ENCODE data around the gene U2AF2.

The U2AF2 gene

DNA sequence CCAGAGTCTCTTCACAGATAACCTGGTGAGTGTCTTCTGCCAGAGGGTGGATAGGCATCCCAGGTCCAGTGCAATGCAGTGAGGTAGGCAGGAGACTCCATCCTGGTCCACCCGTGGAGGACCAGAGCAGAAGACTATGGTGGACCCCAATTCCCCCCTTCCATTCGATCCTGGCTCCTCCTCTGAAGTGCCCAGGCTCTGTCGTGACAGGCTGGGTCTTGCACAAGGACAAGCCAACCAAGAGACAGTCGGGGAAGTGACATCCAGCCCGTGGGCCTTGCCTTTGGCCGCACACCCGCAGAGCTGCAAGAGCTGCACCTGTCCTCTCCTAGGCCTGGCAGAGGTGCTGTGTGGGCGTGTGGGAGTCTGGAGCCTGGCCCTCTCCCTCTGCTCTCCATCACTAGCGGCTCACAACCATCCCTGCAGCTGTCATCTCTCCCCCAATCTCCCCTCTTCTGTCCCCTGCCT lies 33.6 kb upstream of the U2AF2 start:
- DNase-seq = no peak

DNA sequence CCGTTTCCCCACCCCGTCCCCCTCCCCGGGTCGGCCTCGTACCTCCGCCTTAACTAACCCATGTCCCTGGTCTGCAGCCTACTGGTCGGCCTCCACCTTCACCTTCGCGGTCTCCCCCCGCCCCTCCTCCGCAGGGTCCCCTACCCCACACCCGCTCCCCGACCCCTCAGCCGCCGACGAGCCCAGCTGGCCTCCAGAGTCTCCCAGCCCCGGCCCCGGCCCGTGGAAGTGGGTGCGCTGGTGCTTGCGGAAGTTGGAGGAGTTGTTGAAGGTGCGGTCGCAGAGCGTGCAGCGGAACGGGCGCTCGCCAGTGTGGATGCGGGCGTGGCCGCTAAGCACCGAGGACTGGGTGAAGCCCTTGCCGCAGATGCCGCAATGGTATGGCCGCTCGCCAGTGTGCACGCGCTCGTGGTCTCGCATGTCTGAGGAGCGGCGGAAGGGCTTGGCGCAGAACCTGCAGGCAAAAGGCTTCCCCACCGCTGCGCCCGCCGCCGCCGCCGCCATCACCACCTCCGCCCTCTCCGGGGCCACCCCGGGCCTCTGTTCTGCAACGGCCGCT lies 33.1 kb upstream of the U2AF2 start:
- DNase-seq = no peak

DNA sequence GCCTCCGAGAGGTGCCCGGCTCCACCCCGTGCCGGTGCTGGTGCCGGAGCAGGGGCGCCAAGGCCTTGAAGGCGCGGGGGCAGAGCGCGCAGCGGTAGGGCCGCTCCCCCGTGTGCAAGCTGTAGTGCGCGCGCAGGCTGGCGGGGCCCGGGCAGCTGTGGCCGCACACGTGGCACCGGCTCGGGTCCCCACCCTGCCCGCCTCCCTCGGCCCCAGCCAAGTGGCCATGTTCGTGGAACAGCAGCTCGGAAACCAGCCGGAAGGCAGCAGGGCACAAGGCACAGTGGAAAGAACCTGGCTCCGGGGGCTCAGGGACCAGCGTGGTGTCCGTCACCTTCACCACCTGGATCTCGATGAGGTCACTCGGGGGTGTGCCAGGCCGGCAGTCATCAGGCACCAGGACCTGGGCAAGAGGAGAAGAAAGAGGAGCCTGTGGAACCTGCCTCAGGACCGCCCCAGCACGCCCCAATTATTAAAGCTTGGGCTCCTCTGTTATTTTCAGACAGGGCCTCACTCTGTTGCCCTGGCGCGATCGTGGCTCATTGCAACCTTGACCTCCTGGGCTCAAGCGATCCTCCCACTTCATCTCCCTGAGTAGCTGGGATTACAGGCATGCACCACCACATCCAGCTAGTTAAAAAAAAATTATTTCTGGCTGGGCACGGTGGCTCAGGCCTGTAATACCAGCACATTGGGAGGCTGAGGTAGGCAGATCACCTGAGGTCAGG lies 32.4 kb upstream of the U2AF2 start:
- no peak for DNase-seq

DNA sequence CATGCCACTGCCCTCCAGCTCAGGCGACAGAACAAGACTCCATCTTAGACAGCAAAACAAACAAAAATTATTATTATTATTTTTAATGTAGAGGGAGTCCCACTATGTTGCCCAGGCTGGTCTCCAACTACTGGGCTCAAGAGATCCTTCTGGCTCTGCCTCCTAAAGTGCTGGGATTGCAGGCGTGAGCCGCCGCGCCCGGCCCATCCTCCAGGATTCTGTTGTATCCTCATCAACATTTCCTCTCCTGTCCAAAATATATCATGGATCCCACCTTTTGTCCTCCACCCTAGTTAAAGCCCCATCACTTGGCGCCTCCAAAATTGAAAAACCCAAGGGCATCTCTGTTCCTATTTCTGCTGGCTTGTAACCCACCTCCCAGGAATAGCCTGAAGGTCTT lies 31.7 kb upstream of the U2AF2 start:
- DNase-seq = no peak

DNA sequence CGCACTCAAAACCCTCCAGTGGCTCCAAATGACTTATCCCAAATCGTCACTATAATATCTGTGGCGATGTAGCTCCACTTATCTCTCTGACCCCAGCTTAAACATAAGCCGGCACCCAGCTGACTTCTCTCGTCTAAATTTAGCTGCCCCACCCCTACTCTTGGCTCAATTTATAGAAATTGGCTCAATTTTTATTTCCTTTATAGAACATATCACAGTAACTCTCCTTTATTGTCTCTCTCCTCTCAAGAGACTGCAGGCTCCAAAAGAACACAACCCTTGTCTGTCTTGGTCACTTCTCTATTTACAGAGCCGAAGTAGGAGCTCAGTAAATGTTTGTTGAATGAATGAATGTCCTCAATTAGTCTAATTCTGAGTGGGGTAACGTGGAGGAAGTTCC lies 31.3 kb upstream of the U2AF2 start:
- no peak for DNase-seq

DNA sequence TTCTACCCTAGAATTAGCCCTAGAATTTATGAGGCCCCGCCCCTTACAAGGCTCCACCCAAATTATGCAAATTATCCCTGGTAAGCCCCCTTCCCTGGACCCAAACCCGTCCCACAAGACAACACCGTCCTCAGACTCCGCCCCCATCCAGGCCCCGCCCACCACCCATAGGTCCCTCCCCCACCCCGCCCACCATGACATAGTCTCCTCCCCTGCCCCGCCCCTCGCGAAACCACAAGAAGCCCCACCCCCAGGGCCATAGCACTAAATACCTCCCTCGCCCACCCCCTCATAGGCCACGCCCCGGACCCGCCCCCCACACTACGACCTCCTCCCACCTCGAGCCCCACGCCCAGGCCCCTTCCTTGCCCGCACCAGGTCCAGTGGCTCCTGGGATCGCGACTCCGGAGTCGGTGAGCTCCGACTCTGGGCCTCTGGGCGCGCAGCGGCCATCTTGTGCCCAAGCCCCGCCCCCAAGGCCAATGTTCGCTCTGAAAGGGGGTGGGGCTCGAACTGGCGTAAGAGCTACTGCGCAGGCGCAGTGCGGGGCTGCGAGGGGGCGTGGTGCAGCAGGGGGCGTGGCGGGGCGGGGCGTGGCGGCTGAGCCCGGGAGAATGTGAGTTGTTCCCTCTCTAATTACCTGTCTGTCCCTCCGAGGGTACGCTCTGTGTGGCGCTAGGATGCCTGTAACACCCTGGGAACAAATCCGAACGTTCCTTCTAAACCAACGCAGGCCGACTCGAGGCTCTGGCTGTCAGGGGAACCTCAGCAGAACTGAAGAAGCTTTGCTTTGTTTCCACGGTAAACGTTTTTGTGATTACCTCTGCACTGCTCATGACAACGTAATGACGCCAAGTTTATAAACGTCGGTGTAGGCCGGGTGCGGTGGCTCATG lies 30.5 kb upstream of the U2AF2 start, which contains the start of gene ZNF784:
ZNF784 (minus strand) TSS at position 458 of the 895 bp plus-strand sequence; CDS start at position 453, 5 bp downstream.
- peak in 55 of 56 donors; percentile 64 to 97 (median 90) for DNase-seq

DNA sequence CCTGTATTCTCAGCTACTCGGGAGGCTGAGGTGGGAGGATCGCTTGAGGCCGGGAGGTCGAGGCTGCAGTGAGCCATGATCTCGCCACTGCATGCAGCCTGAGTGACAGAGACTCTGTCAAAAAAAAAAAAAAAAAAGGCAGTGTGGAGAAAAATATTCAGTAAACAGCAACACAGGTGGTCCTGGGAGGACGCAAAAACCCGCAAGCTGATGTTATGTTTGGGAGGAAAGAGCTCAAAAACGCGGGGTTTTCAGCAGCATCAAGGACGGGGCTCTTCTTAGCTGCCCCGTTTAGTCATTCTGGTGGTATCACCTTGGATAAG lies 29.9 kb upstream of the U2AF2 start:
- DNase-seq = no peak

DNA sequence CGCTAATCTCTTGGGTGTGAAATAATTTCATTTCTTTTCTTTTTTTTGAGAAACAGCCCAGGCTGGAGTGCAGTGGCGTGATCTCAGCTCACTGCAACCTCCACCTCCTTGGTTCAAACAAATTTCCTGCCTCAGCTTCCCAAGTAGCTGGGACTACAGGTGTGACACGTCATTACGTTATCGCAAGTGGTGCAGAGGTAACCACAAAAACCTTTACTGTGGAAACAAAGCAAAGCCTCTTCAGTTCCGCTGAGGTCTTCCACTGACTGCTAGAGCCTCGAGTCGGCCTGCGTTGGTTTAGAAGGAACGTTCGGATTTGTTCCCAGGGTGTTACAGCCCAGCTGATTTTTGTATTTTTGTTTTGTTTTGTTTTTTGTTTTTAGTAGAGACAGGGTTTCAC lies 28.5 kb upstream of the U2AF2 start:
- no peak for DNase-seq

DNA sequence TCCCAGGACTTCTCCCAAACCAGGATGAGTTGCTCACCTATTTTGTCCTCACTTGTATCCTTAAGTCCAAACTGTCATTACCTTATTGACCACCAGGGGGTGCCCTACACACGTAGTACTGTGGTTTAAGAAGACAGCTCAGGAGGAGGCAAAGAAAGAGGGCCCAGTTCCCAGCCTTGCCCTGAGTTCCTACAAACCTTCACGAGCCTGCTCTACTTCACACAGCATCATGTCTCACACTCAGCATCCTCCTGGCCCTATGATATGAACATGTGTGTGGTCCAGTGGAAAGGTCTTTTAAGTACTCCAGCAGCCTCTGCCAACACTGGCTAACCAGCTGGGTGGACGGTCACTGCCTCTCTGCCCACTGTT lies 22.4 kb upstream of the U2AF2 start:
- peak in 54 of 56 donors; percentile 19 to 95 (median 61) for DNase-seq

DNA sequence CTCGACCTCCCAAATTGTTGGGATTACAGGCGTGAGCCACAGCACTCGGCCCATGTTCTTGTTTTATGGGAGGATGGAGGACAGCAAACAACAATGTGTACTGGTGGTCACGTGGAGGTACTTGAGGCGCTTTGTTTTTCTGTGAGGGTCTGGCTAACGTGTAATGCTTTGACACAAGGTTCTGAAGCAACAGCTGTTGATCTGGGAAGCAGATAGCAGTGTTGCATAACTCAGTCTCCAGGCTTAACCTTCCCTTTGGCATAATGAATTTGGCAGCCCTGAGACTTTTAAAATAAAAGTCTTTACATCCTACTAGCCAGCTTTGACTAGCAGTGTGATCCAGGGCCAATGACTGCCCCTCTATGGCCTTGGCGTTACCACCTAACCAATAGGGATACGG lies 21.0 kb upstream of the U2AF2 start:
- DNase-seq = no peak

DNA sequence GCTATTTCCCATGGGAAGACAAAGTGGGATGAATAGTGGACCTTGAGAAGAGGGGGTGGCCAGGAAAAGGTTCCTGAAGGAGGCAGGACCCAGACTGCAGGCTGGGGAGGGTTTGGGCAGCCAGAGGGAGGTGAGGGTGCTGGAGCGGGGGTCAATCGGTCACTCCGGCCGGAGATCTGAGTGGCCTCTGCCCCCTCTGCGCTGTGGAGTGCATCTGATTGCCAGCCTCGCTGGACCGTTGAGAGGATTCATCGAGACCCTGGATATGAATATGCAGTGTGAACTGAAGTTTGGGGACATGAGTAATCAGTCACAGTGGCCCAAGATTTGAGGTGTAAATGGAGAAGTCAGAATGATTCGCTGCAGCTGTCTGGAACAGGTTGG lies 19.5 kb upstream of the U2AF2 start:
- no peak for DNase-seq

DNA sequence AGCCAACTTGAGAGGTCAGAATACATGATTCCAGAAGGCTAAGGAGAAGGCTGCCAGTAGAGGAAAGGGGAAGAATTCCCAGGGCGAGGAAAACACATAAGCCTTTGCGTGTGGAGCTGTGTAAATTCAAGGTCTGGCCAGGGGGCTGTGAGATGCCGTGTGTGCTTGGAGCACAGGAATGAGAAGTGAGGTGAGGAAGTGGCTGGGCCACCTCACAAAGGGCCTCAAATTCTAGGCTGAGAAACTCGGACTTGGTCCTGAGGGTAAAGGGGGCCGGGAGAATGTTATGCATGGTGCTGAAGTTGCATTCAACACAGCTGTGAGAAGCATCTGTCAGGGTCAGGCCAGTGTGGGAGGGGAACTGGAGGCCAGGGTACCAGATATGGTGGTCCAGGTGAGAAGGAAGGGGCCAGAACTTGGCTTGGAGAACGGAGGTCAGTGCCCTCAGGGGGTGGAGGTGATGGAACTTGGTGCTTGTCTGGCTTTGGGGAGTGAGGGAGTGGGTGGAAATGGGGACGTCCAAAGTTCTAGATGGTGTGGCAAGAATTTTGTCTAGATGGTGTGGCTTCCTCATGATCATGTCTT lies 18.9 kb upstream of the U2AF2 start:
- no peak for DNase-seq

DNA sequence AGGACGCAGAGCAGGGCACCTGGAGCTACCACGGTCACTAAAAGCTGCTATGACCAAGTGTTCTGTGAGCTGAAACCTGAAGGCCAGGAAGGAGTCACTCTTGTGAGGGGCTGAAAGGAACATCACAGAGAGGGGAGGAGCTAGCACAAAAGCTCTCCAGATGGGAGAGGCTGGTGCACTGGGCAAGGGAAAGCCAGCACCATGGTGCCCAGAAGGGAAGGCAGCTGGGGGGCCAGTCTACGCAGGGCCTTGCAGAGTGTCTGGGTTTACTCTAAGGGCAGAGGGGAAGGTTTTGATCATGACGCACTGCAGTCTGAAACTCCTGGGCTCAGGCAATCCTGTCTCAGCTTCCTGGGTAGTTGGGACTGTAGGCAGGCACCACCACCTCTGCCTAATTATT lies 18.1 kb upstream of the U2AF2 start:
- DNase-seq = no peak

DNA sequence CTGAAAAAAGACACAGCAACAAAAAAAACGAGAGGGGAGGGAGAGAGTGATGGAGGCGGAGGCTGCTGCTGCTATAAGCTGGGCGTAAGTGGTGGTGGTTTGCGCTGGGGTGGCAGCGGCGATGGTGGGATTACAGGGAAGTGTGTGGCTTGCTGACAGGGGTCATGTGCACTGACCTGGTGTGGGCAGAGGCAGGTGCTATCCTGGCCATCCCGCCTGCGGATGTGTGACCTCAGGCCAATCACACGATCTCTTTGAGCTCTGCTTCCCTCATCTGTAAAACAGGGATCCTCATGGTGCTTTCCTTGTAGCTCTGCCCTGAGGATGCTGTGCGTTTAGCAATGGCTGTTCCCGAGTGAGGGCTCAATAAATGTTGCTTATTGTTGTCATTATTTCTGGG lies 17.3 kb upstream of the U2AF2 start:
- DNase-seq = no peak

DNA sequence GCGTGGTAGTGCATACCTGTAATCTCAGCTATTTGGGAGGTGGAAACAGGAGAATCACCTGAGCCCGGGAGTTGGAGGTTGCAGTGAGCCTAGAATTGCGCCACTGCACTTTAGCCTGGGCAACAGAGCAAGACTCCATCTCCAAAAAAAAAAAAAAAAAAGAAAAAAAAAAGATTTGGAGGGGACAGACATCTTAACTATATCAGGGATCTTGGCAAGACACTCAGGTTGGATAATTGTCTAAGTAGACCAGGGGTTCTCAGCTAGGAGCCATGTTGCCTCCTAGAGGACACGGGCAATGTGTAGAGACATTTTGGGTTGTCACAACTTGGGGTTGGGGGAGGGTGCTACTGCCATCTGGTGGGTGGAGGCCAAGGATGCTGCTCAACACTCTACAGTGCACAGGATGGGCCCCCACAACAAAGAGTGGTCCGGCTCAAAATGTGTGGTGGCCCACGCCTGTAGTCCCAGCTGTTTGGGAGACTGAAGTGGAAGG lies 15.9 kb upstream of the U2AF2 start:
- DNase-seq = peak in 3 of 56 donors; percentile 12 to 23 (median 22)

DNA sequence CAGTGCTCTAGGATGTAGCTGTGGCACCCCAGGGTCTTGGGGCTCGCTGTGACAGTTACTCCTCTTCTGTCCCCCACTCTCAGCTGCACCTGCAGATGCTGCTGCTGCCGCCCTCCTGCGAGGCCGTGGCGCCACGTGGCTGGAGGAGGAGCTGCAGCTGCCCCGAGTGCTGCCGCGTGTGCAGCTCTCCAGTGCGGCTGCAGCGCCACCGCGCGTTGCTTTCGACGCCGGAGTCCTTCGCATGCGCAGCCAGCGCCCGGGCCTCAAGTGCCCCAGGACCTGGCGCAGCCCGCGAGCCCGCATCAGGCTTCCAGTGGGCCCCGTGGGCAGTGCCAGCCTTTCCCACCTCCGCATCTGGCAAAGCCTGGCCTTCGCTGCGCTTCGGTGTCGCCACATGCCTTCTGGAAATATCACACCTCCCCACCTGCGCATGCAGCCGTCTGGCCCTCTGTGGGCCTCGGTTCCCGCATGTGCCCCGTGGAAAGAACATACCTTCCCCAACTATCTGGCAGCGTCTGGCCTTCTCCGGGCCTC lies 14.7 kb upstream of the U2AF2 start:
- DNase-seq = peak in 37 of 56 donors; percentile 4 to 69 (median 42)

DNA sequence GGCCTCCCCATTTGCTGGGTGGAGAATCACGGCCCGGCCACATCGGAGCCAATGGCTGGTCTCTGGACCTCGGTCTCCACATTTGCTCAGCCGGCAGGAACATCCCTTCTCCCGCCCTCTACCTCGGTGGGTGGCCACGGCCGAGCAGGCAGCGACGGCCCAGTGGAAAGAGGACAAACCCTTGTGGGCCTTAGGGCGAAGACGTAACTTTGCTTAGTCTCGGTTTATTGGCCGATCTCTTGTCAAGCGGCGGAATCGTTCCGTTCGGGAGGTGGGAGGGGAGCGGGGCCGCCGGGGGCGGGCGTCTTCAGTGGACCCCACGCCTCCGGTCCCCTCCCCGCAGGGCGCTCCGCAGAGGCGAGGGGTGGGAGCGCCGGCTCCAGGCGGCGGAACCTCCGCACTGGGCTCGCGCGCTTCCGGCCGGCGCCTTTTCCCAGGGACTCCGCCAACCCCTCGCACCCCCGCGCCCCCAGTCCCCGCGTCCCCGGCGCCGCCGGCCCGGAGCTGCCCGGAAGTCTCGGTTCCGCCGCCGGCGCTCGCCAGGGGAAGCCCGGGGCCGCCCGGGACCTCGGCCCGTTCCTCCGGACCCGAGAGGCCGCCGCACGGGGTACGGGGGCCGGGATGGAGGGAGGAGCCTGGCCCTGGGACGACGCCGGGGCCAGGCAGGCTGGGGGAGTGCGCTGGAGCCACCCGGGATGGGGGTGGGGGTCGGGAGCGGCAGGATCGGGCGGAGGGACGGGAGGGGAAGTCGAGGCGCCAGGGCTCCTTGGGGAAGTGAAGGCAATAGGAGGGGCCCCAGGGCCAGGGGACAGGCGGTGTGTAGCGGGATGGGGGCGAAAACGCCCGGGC lies 14.0 kb upstream of the U2AF2 start, which contains the start of gene ZNF580:
ZNF580 (plus strand) TSS at position 426 of the 849 bp plus-strand sequence. CDS start 1,507 bp downstream, outside the sequence.
- DNase-seq = peak in 48 of 56 donors; percentile 31 to 84 (median 64)

DNA sequence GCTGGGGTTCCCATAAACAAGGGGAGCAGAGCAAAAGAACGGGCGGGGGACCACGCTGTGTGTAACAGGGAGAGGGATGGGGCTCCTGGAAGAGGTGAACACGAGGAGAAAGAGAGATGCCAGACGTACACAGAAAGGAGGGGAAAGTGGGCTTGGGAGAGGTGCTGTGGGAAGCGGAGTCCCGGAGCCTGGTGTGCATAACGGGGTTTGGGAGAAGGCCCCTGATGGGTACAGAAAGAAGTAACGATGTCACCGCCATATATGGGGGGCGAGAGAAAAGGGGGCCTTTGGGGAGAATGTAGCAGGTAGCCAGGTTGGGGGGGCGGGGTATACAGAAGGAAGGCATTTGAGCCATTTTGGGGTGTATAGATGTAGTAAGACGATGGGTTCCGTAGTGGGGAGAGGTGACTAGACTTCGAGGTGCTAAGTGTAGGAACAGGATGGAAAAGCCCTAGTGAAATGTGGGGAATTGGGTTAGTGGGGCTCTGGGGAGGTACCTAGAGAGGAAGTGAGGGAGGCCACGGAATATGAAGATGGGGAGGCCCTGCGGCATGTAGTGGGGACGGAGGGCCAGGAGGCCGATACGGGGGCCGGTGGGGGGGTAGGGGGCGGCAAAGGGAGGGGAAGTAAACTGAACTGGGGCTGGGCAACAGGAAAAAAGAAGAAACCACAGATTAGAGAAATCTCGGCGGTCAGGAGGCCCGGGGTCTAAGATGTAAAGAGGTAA lies 13.2 kb upstream of the U2AF2 start:
- peak in 4 of 56 donors; percentile 40 to 72 (median 55) for DNase-seq
